OCI-LY3 (cell line): ENCODE data around the gene ZNF32.

Experiments used
- CTCF ChIP-seq: fragments of 200-600, 300-600 bp; sonication (generic); IDR thresholded peaks from 2 replicates; pipeline ENCODE4 v1.5.1; 2014; ENCODE audit warnings: antibody characterized with exemption, low read length, low read depth
- EZH2phosphoT487 ChIP-seq: fragments of 200-600 bp; shearing (Covaris generic); IDR thresholded peaks from 2 replicates; pipeline ENCODE4 v1.6.1; 2018; ENCODE audit warnings: antibody characterized with exemption, mixed run types, low read depth

GRCh38 chr10:43689618-43689954 is 40.9 kb upstream of the ZNF32 start:
- TF ChIP-seq CTCF (no peak), EZH2phosphoT487 (no peak)
